WTC11 (cell line): Measurements from ENCODE around the gene IFNGR2. TPM values are rescaled to one million over a fixed set of nuclear protein-coding genes. Genes with fewer than 3 reads are reported as not detected.
A peak's percentile ranks its signal among the peaks of the same experiment; 100 is the strongest.

Experiments used
- AR ChIP-seq: fragments of 250-450 bp; sonication (Bioruptor Pico); IDR thresholded peaks from 2 replicates; pipeline ENCODE4 v1.9.0; 2021; ENCODE audit warnings: mild to moderate bottlenecking
- ATF3 ChIP-seq: sonication (generic); formaldehyde crosslinking; conservative IDR thresholded peaks from 2 replicates; pipeline ENCODE4 v1.8.1; 2022; ENCODE audit warnings: mild to moderate bottlenecking, missing genetic modification reagents
- ERG ChIP-seq: fragments of 250-450 bp; sonication (Bioruptor Pico); IDR thresholded peaks from 2 replicates; pipeline ENCODE4 v1.8.0; 2021; ENCODE audit warnings: mild to moderate bottlenecking
- ETV6 ChIP-seq: sonication (generic); formaldehyde crosslinking; IDR thresholded peaks from 2 replicates; pipeline ENCODE4 v1.8.1; 2022; ENCODE audit warnings: mild to moderate bottlenecking, missing genetic modification reagents
- FOXK1 ChIP-seq: sonication (generic); formaldehyde crosslinking; IDR thresholded peaks from 2 replicates; pipeline ENCODE4 v1.8.0; 2022; ENCODE audit warnings: mild to moderate bottlenecking, moderate library complexity, missing genetic modification reagents
- GABPB1 ChIP-seq: sonication (generic); formaldehyde crosslinking; IDR thresholded peaks from 2 replicates; pipeline ENCODE4 v1.8.1; 2023; ENCODE audit warnings: mild to moderate bottlenecking, missing genetic modification reagents
- HMGA2 ChIP-seq: fragments of 250-450 bp; sonication (Bioruptor Pico); IDR thresholded peaks from 2 replicates; pipeline ENCODE4 v1.4.0; 2021; ENCODE audit warnings: mild to moderate bottlenecking, moderate library complexity
- JUN ChIP-seq: sonication (generic); formaldehyde crosslinking; IDR thresholded peaks from 2 replicates; pipeline ENCODE4 v1.8.0; 2023; ENCODE audit warnings: mild to moderate bottlenecking, missing genetic modification reagents
- MYBL2 ChIP-seq: sonication (generic); formaldehyde crosslinking; IDR thresholded peaks from 2 replicates; pipeline ENCODE4 v1.8.1; 2023; ENCODE audit warnings: mild to moderate bottlenecking, moderate library complexity, missing genetic modification reagents
- PRDM15 ChIP-seq: sonication (generic); formaldehyde crosslinking; IDR thresholded peaks from 2 replicates; pipeline ENCODE4 v1.8.0; 2022; ENCODE audit warnings: missing genetic modification reagents
- TCF7 ChIP-seq: sonication (generic); formaldehyde crosslinking; IDR thresholded peaks from 2 replicates; pipeline ENCODE4 v1.8.0; 2022; ENCODE audit warnings: mild to moderate bottlenecking, low read depth, missing genetic modification reagents, moderate library complexity
- TEAD1 ChIP-seq: sonication (generic); formaldehyde crosslinking; IDR thresholded peaks from 2 replicates; pipeline ENCODE4 v1.8.0; 2022; ENCODE audit warnings: mild to moderate bottlenecking, missing genetic modification reagents
- USF1 ChIP-seq: sonication (generic); formaldehyde crosslinking; IDR thresholded peaks from 2 replicates; pipeline ENCODE4 v1.8.0; 2022; ENCODE audit warnings: mild to moderate bottlenecking, missing genetic modification reagents
- ZNF232 ChIP-seq: sonication (generic); formaldehyde crosslinking; IDR thresholded peaks from 2 replicates; pipeline ENCODE4 v1.8.0; 2022; ENCODE audit warnings: mild to moderate bottlenecking, missing genetic modification reagents
- ZNF317 ChIP-seq: sonication (generic); formaldehyde crosslinking; IDR thresholded peaks from 2 replicates; pipeline ENCODE4 v1.8.1; 2023; ENCODE audit warnings: low read depth, mild to moderate bottlenecking, moderate library complexity, missing genetic modification reagents, borderline replicate concordance
- total RNA-seq: library from RNA; stranded (reverse); gene quantifications from 3 replicates; pipeline ENCODE4 v1.2.3, GENCODE V29; 2021
- TF ChIP-seq, protein P1 (sequence below): sonication (generic); formaldehyde crosslinking; IDR thresholded peaks from 2 replicates; pipeline ENCODE4 v1.8.1; 2023; ENCODE audit warnings: mild to moderate bottlenecking, missing genetic modification reagents
- TF ChIP-seq, protein P2 (sequence below): fragments of 250-450 bp; sonication (Bioruptor Pico); IDR thresholded peaks from 2 replicates; pipeline ENCODE4 v1.9.0; 2021; ENCODE audit warnings: mild to moderate bottlenecking, borderline replicate concordance
- TF ChIP-seq, protein P3 (sequence below): sonication (generic); formaldehyde crosslinking; IDR thresholded peaks from 2 replicates; pipeline ENCODE4 v1.8.1; 2023; ENCODE audit warnings: mild to moderate bottlenecking, missing genetic modification reagents, borderline replicate concordance

IFNGR2 gene
- total RNA-seq, 1 experiment from 2014 or later = 34.1 TPM

DNA sequence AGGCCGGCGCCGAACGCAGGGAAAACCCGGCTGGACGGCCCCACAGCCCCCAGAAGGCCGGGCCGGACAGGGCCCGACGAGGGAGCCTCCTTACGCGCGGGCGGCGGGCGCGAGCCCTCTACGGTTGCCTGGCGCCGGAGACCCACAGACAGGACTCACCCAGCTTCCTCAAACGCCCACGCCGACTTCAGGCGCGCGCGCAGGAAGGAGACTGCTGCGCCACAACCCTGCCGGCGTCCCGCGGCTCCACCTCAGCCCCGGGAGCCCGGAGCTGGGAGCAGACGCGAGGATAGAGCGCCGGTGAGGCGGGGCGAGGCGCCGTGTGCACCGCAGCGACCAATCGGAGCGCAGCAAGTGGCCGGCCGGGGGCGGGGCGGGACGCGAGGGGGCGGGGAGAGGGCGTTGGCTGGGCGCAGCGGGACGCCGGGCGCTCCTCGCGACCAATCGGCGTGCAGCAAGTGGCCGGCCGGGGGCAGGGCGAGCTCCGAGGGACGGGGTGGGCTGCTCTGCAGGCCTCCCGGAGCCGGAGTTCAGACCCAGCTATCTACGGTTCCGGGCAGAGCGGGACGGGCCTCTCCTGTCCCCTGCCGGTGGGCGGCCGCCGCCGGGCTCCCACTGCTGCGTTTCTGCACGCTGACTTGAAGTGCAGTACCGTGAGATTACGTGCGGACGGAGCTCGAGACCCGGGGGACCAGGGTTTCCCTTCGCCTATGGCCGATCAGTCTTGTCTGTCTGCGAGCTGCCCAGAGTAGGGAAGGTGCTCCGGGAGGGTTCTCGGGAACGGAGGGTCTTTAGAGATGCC, 76.7 kb downstream of the IFNGR2 start, which contains the start of gene TMEM50B (continued):
- no peak for TF ChIP-seq AR (CRISPR knock-in tag)
- TF ChIP-seq GABPB1 (CRISPR knock-in tag) = no peak
- no peak for TF ChIP-seq ERG (CRISPR knock-in tag)
- 0 out of 2 replicates have a peak, but pooled peaks have one; percentile 43 for TF ChIP-seq ETV6
- TF ChIP-seq MYBL2 (CRISPR knock-in tag) = no peak
- 0 out of 2 replicates have a peak, but pooled peaks have one; percentile 24 for TF ChIP-seq ZNF232 (CRISPR knock-in tag)
- TF ChIP-seq, protein P1, sequence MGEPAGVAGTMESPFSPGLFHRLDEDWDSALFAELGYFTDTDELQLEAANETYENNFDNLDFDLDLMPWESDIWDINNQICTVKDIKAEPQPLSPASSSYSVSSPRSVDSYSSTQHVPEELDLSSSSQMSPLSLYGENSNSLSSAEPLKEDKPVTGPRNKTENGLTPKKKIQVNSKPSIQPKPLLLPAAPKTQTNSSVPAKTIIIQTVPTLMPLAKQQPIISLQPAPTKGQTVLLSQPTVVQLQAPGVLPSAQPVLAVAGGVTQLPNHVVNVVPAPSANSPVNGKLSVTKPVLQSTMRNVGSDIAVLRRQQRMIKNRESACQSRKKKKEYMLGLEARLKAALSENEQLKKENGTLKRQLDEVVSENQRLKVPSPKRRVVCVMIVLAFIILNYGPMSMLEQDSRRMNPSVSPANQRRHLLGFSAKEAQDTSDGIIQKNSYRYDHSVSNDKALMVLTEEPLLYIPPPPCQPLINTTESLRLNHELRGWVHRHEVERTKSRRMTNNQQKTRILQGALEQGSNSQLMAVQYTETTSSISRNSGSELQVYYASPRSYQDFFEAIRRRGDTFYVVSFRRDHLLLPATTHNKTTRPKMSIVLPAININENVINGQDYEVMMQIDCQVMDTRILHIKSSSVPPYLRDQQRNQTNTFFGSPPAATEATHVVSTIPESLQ (CRISPR knock-in tag) = no peak
- no peak for TF ChIP-seq ZNF317 (CRISPR knock-in tag)
- TF ChIP-seq, protein P2, sequence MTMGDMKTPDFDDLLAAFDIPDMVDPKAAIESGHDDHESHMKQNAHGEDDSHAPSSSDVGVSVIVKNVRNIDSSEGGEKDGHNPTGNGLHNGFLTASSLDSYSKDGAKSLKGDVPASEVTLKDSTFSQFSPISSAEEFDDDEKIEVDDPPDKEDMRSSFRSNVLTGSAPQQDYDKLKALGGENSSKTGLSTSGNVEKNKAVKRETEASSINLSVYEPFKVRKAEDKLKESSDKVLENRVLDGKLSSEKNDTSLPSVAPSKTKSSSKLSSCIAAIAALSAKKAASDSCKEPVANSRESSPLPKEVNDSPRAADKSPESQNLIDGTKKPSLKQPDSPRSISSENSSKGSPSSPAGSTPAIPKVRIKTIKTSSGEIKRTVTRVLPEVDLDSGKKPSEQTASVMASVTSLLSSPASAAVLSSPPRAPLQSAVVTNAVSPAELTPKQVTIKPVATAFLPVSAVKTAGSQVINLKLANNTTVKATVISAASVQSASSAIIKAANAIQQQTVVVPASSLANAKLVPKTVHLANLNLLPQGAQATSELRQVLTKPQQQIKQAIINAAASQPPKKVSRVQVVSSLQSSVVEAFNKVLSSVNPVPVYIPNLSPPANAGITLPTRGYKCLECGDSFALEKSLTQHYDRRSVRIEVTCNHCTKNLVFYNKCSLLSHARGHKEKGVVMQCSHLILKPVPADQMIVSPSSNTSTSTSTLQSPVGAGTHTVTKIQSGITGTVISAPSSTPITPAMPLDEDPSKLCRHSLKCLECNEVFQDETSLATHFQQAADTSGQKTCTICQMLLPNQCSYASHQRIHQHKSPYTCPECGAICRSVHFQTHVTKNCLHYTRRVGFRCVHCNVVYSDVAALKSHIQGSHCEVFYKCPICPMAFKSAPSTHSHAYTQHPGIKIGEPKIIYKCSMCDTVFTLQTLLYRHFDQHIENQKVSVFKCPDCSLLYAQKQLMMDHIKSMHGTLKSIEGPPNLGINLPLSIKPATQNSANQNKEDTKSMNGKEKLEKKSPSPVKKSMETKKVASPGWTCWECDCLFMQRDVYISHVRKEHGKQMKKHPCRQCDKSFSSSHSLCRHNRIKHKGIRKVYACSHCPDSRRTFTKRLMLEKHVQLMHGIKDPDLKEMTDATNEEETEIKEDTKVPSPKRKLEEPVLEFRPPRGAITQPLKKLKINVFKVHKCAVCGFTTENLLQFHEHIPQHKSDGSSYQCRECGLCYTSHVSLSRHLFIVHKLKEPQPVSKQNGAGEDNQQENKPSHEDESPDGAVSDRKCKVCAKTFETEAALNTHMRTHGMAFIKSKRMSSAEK = no peak
- TF ChIP-seq USF1 = no peak; the same call in none of the 2 replicates
- no peak for TF ChIP-seq HMGA2
- TF ChIP-seq FOXK1 (CRISPR knock-in tag) = peak; percentile 11
- no peak for TF ChIP-seq TCF7 (CRISPR knock-in tag)
- TF ChIP-seq, protein P3, sequence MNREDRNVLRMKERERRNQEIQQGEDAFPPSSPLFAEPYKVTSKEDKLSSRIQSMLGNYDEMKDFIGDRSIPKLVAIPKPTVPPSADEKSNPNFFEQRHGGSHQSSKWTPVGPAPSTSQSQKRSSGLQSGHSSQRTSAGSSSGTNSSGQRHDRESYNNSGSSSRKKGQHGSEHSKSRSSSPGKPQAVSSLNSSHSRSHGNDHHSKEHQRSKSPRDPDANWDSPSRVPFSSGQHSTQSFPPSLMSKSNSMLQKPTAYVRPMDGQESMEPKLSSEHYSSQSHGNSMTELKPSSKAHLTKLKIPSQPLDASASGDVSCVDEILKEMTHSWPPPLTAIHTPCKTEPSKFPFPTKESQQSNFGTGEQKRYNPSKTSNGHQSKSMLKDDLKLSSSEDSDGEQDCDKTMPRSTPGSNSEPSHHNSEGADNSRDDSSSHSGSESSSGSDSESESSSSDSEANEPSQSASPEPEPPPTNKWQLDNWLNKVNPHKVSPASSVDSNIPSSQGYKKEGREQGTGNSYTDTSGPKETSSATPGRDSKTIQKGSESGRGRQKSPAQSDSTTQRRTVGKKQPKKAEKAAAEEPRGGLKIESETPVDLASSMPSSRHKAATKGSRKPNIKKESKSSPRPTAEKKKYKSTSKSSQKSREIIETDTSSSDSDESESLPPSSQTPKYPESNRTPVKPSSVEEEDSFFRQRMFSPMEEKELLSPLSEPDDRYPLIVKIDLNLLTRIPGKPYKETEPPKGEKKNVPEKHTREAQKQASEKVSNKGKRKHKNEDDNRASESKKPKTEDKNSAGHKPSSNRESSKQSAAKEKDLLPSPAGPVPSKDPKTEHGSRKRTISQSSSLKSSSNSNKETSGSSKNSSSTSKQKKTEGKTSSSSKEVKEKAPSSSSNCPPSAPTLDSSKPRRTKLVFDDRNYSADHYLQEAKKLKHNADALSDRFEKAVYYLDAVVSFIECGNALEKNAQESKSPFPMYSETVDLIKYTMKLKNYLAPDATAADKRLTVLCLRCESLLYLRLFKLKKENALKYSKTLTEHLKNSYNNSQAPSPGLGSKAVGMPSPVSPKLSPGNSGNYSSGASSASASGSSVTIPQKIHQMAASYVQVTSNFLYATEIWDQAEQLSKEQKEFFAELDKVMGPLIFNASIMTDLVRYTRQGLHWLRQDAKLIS (CRISPR knock-in tag) = no peak
- 0 out of 2 replicates have a peak, but pooled peaks have one; percentile 44 for TF ChIP-seq TEAD1 (CRISPR knock-in tag)
- TF ChIP-seq JUN (CRISPR knock-in tag) = no peak; the same call in 1 of the 2 replicates
- no peak for TF ChIP-seq ATF3 (CRISPR knock-in tag)
- peak; percentile 76; the same call in 1 of the 2 replicates for TF ChIP-seq PRDM15 (CRISPR knock-in tag)
